Adrenal gland (tissue), 12 donors: Measurements from ENCODE around the gene PSIP1. TPM values are rescaled to one million over a fixed set of nuclear protein-coding genes. Genes with fewer than 3 reads are reported as not detected.

ENCODE experiments used
- DNase-seq, 7 donors: peaks; one replicate each; pipeline ENCODE4 v3.0.0-alpha.2; 2019 to 2020
- H3K27ac ChIP-seq, 5 donors: fragments of 200-600 bp; sonication (generic) in 4 of 5; 1 replicate in 3 of 5; 2 replicates in 2 of 5; pipeline versions ENCODE4 v1.5.1 to v1.8.0; 2016 to 2020; ENCODE audit warnings: mild to moderate bottlenecking in 1 of 5
- H3K27me3 ChIP-seq: fragments of 200-600 bp; 2 replicates; pipeline ENCODE4 v1.8.0; 2021
- H3K36me3 ChIP-seq, 2 donors: fragments of 200-600 bp; replicated peaks in 1 of 2; 1 replicate in 1 of 2; 2 replicates in 1 of 2; pipeline versions ENCODE4 v1.5.1 to v1.8.0; 2018 to 2022
- H3K4me1 ChIP-seq, 2 donors: fragments of 200-600 bp; replicated peaks in 1 of 2; 1 replicate in 1 of 2; 2 replicates in 1 of 2; pipeline versions ENCODE4 v1.5.1 to v1.8.0; 2018 to 2021
- H3K4me3 ChIP-seq, 4 donors: fragments of 200-600 bp; sonication (generic) in 3 of 4; one replicate each; pipeline ENCODE4 v1.5.1; 2016 to 2018
- H3K9me3 ChIP-seq, 3 donors: fragments of 200-600 bp; sonication (generic) in 1 of 3; replicated peaks in 1 of 3; 1 replicate in 2 of 3; 2 replicates in 1 of 3; pipeline versions ENCODE4 v1.5.1 to v1.8.0; 2016 to 2021
- POLR2A ChIP-seq, 2 donors: fragments of 450-650 bp; IDR thresholded peaks; one replicate each; pipeline ENCODE4 v1.6.1; 2017; ENCODE audit warnings: antibody characterized with exemption in 2 of 2, mild to moderate bottlenecking in 2 of 2, moderate library complexity in 1 of 2
- WGBS, 4 donors: extraction: QIAGEN DNeasy Blood & Tissue Kit in 2 of 4; methylation state at CpG; one replicate each; pipeline versions ENCODE4 v1.1.5 to v1.1.7; 2013 to 2017; 5-methylcytosine and 5-hydroxymethylcytosine counted together
- intact Hi-C, 2 donors: fragments of 100-400 bp; cut with DNase I; formaldehyde crosslinking; loops; one replicate each; pipeline versions ENCODE4 v1.14.1 to v1.15.0; 2022 to 2023
- polyA plus RNA-seq, 3 donors: library from polyadenylated mRNA; stranded (reverse); fragments of 200-250 nt in 2 of 3; fragments of 350-450 nt in 1 of 3; fragmentation: Illumina TruSeq in 1 of 3; extraction: RNeasy Lipid Tissue Mini Kit (QIAGEN cat#74804) in 1 of 3; gene quantifications; one replicate each; pipeline ENCODE4 v1.2.3, GENCODE V29; 2013 to 2014
- total RNA-seq, 9 donors: library from RNA; depleted of rRNA in 4 of 9; stranded (reverse); fragments of >200 nt in 4 of 9; fragments of 120-200 nt in 1 of 9; fragmentation: NEBNext Ultra II Directional in 1 of 9; extraction: Animal tissue kit (Norgen Biotek cat#: 25700) in 1 of 9; gene quantifications; one replicate each; pipeline versions ENCODE4 v1.1.0 to v1.2.4, GENCODE V29; 2013 to 2023
- TF ChIP-seq, protein P1 (sequence below), 6 experiments: fragments of 450-650 bp in 4 of 6; fragments of 200-600 bp in 2 of 6; sonication (generic) in 1 of 6; IDR thresholded peaks; 1 replicate in 5 of 6; 2 replicates in 1 of 6; pipeline versions ENCODE4 v1.5.1 to v1.8.0; 2016 to 2021; ENCODE audit warnings: antibody characterized with exemption in 6 of 6, mild to moderate bottlenecking in 2 of 6, moderate library complexity in 1 of 6
- donor health status: healthy with polysubstance abuse.
- donor health status: Bipolar disorder and iron deficiency.
- donor health status: DM: yes; HTN: yes; CAD: no.
- donor health status: DM: no; HTN: no; CAD: no.
- donor health status: DM: no; HTN: no; CAD: no.
- donor health status: DM: yes; HTN: yes; CAD: no.

PSIP1 gene
- total and polyA plus RNA-seq, 12 donors = 25.0 to 132 (median 40.3) TPM

DNA sequence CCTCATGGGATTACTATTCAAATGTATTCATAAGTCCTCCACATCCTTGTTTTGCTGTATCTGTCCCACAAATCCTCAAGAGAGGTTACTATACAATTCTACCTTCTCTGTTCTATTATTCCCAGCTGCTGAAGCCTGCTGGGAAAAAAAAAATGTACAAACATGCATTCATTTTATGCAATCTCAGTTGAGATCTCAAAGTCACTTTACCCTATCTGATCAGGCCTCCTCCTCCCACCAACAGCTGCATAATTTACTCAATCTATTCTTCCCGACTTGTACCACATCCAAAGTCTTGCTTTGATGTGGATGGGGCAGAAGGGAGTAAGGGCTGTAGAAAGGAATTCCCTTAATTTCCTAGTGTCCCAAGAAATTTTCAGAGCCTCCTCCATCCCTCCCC is 28.6 kb downstream of the PSIP1 start:
- Histone ChIP-seq H3K27me3 (no peaks in the 10 kb centered on the region), H3K27ac (no peak overlapping the region), H3K4me1 (no peaks in the 10 kb centered on the region), H3K4me3 (no peak overlapping the region), H3K36me3 (peaks cover 0 to 4% of the 10 kb centered on the region in 2 donors), H3K9me3 (no peaks in the 10 kb centered on the region)
- intact Hi-C loops = no loop called here
- WGBS, 4 donors = 71 to 85% (median 78%) methylated on average over 1 of the region's 1 CpG
- DNase-seq = no peak
- TF ChIP-seq, protein P1, sequence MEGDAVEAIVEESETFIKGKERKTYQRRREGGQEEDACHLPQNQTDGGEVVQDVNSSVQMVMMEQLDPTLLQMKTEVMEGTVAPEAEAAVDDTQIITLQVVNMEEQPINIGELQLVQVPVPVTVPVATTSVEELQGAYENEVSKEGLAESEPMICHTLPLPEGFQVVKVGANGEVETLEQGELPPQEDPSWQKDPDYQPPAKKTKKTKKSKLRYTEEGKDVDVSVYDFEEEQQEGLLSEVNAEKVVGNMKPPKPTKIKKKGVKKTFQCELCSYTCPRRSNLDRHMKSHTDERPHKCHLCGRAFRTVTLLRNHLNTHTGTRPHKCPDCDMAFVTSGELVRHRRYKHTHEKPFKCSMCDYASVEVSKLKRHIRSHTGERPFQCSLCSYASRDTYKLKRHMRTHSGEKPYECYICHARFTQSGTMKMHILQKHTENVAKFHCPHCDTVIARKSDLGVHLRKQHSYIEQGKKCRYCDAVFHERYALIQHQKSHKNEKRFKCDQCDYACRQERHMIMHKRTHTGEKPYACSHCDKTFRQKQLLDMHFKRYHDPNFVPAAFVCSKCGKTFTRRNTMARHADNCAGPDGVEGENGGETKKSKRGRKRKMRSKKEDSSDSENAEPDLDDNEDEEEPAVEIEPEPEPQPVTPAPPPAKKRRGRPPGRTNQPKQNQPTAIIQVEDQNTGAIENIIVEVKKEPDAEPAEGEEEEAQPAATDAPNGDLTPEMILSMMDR (IDR thresholded peaks at IDR 0.05) = no peak
- TF ChIP-seq POLR2A (IDR thresholded peaks at IDR 0.05) = no peak

DNA sequence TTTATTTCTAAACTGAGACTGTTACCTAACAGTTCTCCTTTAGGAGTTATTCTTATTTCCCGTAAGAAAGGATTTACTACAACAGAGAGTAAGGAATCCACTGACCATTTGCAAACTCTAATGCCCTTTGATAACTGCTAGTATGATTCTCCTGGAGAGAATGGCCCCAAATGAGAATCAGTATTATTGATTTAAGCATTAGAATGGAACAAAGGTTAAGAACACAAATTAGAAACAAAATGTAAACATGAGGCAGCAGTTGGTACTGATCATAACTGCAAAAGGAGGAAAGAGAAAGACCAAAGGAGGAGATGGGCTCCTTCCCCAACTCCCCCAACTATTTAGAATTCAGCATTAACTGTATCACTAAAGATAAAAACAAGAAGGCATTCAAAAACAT is 30.7 kb downstream of the PSIP1 start:
- no peaks in the 10 kb centered on the region for H3K4me1 ChIP-seq
- no peak overlapping the region for H3K4me3 ChIP-seq
- no peak overlapping the region for H3K27ac ChIP-seq
- no peak for TF ChIP-seq POLR2A (IDR thresholded peaks at IDR 0.05)
- TF ChIP-seq, protein P1 (IDR thresholded peaks at IDR 0.05) = no peak
- no peaks in the 10 kb centered on the region for H3K27me3 ChIP-seq
- intact Hi-C loops = no loop called here
- peaks cover 0 to 7% of the 10 kb centered on the region in 2 donors for H3K36me3 ChIP-seq
- WGBS, 4 donors = 83 to 87% (median 86%) methylated on average over 1 of the region's 1 CpG
- no peak for DNase-seq
- H3K9me3 ChIP-seq = no peaks in the 10 kb centered on the region

DNA sequence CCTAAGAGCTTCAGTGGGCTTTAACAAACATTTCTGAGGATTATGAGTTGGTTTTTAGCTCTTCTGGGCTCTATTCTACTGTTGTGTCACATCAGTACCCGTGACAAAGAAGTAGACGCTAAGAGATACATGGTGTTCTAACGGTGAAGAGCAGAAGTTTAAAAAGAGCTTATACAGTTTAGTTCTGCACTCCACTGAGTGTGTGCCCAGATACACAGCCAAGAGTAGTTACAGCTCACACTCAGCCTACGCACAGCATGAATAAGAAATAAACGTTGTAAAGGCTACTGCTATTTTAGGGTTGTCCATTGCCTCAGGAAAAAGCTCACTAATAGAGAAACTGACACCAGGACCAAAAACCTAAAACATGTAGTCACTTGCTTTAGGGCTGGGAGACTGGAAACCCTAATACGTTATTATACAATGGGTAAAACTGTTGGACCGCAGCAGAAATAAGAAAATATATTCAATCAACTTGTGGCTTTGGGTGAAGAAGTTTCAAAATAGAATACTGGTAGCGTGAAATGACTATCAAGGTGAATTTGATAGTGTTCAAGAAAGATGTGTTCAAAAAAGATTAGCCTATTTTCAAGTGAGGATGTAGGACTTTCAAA is 34.7 kb downstream of the PSIP1 start:
- no peak overlapping the region for H3K27ac ChIP-seq
- H3K9me3 ChIP-seq = peaks cover 0 to 4% (median 0%) of the 10 kb centered on the region in 3 donors
- intact Hi-C loops = no loop called here
- H3K27me3 ChIP-seq = no peaks in the 10 kb centered on the region
- TF ChIP-seq POLR2A (IDR thresholded peaks at IDR 0.05) = no peak
- TF ChIP-seq, protein P1 (IDR thresholded peaks at IDR 0.05) = no peak
- no peak overlapping the region for H3K4me3 ChIP-seq
- peaks cover 4 to 26% of the 10 kb centered on the region in 2 donors for H3K36me3 ChIP-seq
- no peaks in the 10 kb centered on the region for H3K4me1 ChIP-seq
- no peak for DNase-seq
- WGBS, 4 donors = 91 to 95% (median 94%) methylated on average over 8 of the region's 8 CpGs

DNA sequence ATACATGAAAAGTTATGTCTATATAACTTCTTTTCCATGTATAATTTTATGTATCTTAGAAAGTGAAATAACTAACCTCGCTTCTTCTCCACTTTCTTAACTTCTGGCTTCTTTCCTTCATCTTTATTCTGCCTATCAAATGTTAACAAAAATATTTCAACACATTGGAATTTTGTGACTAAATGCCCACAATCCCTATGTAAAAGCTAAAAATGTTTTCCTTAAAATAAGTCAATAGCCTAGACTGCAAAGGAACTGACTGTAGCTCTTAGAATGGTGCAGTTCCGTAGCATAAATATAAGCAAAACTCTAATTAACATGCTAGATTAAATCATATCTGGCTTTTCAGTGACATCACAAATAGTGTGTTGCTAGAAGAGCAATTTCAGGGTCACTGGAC is 40.9 kb downstream of the PSIP1 start:
- peaks cover 4 to 52% of the 10 kb centered on the region in 2 donors for H3K36me3 ChIP-seq

DNA sequence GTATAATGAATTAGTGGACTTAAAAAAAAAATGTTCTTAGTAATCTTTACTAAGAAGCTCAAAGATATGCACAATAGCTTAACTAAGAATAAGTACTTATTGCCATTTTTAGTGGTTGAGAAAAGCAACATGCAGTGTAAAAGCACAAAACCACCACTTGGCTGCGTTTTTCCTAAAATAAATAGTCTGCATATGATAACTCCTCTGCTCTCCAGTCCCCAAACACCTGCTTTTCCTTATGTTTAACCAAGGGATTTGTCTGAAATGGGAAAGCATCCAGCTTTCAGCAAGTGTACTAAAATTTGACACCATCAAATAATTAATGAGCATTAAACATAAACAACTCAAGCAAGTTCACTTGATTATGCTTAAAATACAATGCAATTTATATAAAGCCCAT is 41.4 kb downstream of the PSIP1 start:
- Histone ChIP-seq H3K27me3 (no peaks in the 10 kb centered on the region), H3K27ac (no peak overlapping the region), H3K4me1 (no peaks in the 10 kb centered on the region), H3K36me3 (peaks cover 4 to 52% of the 10 kb centered on the region in 2 donors), H3K9me3 (peaks cover 0 to 4% (median 0%) of the 10 kb centered on the region in 3 donors), H3K4me3 (no peak overlapping the region)
- WGBS, 4 donors = 82 to 97% (median 86%) methylated on average over 1 of the region's 1 CpG
- intact Hi-C loops = no loop called here
- no peak for DNase-seq
- TF ChIP-seq, protein P1 (IDR thresholded peaks at IDR 0.05) = no peak

More for the DNA sequence above, 40.9 kb downstream of the PSIP1 start:
- H3K4me3 ChIP-seq = no peak overlapping the region
- 94 to 99% (median 97%) methylated on average over 2 of the region's 2 CpGs for WGBS, 4 donors
- H3K4me1 ChIP-seq = no peaks in the 10 kb centered on the region
- H3K27me3 ChIP-seq = no peaks in the 10 kb centered on the region
- intact Hi-C loops = no loop called here
- H3K9me3 ChIP-seq = peaks cover 0 to 4% (median 0%) of the 10 kb centered on the region in 3 donors
- DNase-seq = no peak
- no peak for TF ChIP-seq POLR2A (IDR thresholded peaks at IDR 0.05)
- no peak overlapping the region for H3K27ac ChIP-seq
